ENCODE results near the gene PCDHB8.
A peak's percentile ranks its signal among the peaks of the same experiment; 100 is the strongest.
"Not testable (repeated sequence)": the region's sequence is repeated elsewhere in the genome, so short reads cannot be mapped to it uniquely, and the experiment has no call there.

Gene PCDHB8

GRCh38 chr5:141184117-141184855 is 6.7 kb downstream of the PCDHB8 start:
- DNase-seq: not testable (repeated sequence)

- no peak for DNase-seq
Measured at GRCh38 chr5:141186897-141187512, 9.4 kb downstream of the PCDHB8 start, which contains the start of gene PCDHB9. Gene PCDHB9, plus strand, starts transcription at chr5:141187161. Its CDS starts 158 bp downstream, at chr5:141187319.

GRCh38 chr5:141188682-141189081 is 11.1 kb downstream of the PCDHB8 start:
- not testable (repeated sequence) for DNase-seq

GRCh38 chr5:141189131-141189530 is 11.5 kb downstream of the PCDHB8 start:
- DNase-seq: not testable (repeated sequence)

- no peak for DNase-seq
Measured at GRCh38 chr5:141192110-141192725, 14.6 kb downstream of the PCDHB8 start, which contains the start of gene PCDHB10. Gene PCDHB10, plus strand, starts transcription at chr5:141192353. Its CDS starts 200 bp downstream, at chr5:141192553.

- DNase-seq: not testable (repeated sequence)
Measured at GRCh38 chr5:141194332-141194731, 16.7 kb downstream of the PCDHB8 start.

- no peak for DNase-seq
Measured at GRCh38 chr5:141196363-141196762, 18.8 kb downstream of the PCDHB8 start.

- peak; percentile 58 for DNase-seq
Measured at GRCh38 chr5:141199359-141200235, 22.0 kb downstream of the PCDHB8 start, which contains the start of gene PCDHB11. Gene PCDHB11, plus strand, starts transcription at chr5:141199627. Its CDS starts 148 bp downstream, at chr5:141199775.

GRCh38 chr5:141201126-141201525 is 23.5 kb downstream of the PCDHB8 start:
- DNase-seq: not testable (repeated sequence)

GRCh38 chr5:141201646-141202045 is 24.1 kb downstream of the PCDHB8 start:
- not testable (repeated sequence) for DNase-seq

- no peak for DNase-seq
Measured at GRCh38 chr5:141208478-141208877, 30.9 kb downstream of the PCDHB8 start, which contains the start of gene PCDHB12. Gene PCDHB12, plus strand, starts transcription at chr5:141208719. Its CDS starts 189 bp downstream, at chr5:141208908.

GRCh38 chr5:141210281-141210680 is 32.7 kb downstream of the PCDHB8 start:
- not testable (repeated sequence) for DNase-seq

- DNase-seq: not testable (repeated sequence)
Measured at GRCh38 chr5:141210849-141211248, 33.3 kb downstream of the PCDHB8 start.

- not testable (repeated sequence) for DNase-seq
Measured at GRCh38 chr5:141213656-141214339, 36.2 kb downstream of the PCDHB8 start, which contains the start of gene PCDHB13. Gene PCDHB13, plus strand, starts transcription at chr5:141213919. Its CDS starts 205 bp downstream, at chr5:141214124.

GRCh38 chr5:141214583-141214982 is 37.0 kb downstream of the PCDHB8 start:
- DNase-seq: not testable (repeated sequence)

GRCh38 chr5:141215504-141215903 is 37.9 kb downstream of the PCDHB8 start:
- DNase-seq: not testable (repeated sequence)

GRCh38 chr5:141216035-141216434 is 38.4 kb downstream of the PCDHB8 start:
- DNase-seq: not testable (repeated sequence)

GRCh38 chr5:141223112-141223783 is 45.7 kb downstream of the PCDHB8 start, which contains the start of gene PCDHB14:
Gene PCDHB14, plus strand, starts transcription at chr5:141223343. Its CDS starts 163 bp downstream, at chr5:141223506.
- DNase-seq: peak; percentile 50

- not testable (repeated sequence) for DNase-seq
Measured at GRCh38 chr5:141224844-141225243, 47.3 kb downstream of the PCDHB8 start.

- DNase-seq: not testable (repeated sequence)
Measured at GRCh38 chr5:141225421-141225820, 47.8 kb downstream of the PCDHB8 start.
